GM18507 (cell line): ENCODE results near the gene ALPK3.

Experiments used
- DNase-seq: peaks from one replicate; pipeline ENCODE4 v3.0.0; 2011; ENCODE audit warnings: low read depth; ENCODE audit not compliant: insufficient read length; ENCODE audit errors: extremely low spot score
- FAIRE-seq: peaks from 2 replicates; lab custom pipeline; 2011; peaks lifted over from hg19 to GRCh38; lab: Jason Lieb, UNC

ALPK3 gene

DNA sequence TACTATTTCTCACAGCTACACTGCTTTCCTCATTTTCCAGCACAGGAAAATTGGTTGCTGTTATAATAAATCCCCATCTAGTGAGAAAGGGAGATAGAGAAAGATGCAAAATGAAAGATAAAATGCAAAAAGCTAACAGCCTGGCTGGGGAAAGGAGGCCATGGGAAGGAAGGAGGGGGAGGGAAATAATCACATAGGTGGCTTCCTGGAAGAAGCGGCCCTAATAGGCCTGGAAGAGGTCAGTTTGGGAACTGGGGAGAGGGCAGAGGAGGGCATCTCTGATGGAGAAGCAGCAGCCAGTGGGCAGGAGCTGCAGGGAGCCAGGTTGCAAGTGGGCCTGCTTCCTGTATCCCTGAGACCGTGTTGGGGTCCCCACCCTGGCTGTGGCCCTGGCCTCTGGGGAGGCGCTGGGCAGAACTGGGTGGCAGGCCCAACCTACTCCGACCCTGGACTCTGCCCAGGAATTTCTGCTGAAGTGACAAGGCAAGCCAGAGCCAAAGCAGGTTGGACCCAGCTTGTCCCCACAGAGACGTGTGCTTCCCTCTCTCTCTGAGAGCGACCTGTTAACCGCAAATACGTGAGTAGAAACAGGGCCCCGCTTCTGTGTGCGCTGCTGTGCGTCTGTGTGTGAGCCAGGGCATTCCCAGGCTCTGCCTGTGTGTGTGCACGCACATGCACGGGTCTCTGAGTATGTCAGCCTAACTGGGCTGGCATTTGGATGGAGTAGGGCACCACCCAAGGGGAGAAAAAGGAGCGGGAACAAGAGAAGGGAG is 69.2 kb downstream of the ALPK3 start:
- no peak for DNase-seq
- no peak for FAIRE-seq

GRCh38 chr15:84886984-84887299 is 69.8 kb downstream of the ALPK3 start:
- FAIRE-seq: no peak
- DNase-seq: no peak

DNA sequence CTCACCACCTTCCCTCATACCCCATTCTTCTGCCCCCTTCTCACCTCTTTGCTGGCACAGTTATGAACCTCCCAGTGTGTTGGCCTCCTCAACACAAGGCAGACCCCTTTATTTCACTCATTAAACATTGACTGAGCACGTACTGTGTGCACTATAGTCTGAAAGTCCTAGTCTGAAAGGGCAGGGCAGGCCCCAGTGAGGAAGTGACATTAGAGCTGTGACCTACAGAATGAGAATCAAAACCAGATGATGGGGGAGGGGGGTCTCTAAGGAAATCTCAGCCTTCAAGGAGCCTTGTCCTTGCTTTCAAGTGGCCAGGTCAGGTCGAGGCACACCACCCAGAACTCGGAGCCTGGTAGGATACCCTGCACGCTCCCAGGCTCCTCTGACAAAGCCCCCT is 70.8 kb downstream of the ALPK3 start:
- FAIRE-seq (no peak), DNase-seq (no peak)

DNA sequence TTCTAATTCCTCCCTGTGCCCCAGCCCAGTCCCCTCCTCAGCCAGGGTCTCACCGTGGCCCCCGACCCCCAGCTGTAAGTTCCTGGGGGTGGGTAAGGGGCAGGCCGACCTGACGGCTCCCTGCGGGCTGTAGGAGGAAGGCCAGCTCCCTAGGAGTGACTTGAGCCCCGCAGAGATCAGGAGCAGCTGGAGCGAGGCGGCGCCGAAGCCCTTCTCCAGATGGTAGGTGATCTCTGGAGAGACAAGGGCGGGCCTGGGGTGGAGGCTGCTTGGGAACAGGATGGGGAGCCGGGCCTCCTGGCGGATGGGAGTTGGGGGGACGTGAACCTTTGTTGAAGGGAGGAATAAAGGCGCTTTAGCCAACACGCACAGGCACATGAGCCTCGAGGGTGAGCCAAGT is 71.5 kb downstream of the ALPK3 start:
- FAIRE-seq: no peak
- DNase-seq: no peak

DNA sequence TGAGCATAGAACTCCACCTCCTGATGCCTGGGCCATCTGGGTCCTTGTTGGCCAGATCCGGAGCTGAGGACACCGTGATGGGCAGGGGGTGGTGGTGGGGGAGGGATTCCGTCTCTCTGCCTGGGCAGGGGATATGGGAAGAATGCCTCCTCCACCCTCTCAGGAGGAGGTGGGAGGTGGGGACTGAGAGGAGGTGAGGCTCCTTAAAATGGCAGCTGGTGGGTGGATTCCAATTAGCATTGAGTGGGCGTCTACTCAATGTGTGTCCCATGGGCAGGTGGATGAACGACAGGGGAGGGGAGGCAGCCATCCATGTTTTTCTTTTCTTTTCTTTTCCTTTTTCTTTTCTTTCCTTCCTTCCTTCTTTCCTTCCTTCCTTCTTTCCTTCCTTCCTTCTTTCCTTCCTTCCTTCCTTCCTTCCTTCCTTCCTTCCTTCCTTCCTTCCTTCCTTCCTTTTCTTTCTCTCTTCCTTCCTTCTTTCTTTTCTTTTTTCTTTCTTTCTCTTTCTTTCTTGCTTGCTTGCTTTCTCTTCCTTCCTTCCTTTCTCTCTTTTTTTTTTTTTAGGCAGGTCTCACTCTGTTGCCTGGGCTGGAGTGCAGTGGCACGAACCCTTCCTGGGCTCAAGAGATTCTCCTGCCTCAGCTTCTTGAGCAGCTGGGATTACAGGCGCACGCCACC is 72.3 kb downstream of the ALPK3 start:
- FAIRE-seq: no peak
- no peak for DNase-seq

GRCh38 chr15:84889991-84890669 is 73.0 kb downstream of the ALPK3 start:
- FAIRE-seq (no peak), DNase-seq (no peak)

GRCh38 chr15:84890670-84891162 is 73.6 kb downstream of the ALPK3 start:
- FAIRE-seq (no peak), DNase-seq (no peak)

DNA sequence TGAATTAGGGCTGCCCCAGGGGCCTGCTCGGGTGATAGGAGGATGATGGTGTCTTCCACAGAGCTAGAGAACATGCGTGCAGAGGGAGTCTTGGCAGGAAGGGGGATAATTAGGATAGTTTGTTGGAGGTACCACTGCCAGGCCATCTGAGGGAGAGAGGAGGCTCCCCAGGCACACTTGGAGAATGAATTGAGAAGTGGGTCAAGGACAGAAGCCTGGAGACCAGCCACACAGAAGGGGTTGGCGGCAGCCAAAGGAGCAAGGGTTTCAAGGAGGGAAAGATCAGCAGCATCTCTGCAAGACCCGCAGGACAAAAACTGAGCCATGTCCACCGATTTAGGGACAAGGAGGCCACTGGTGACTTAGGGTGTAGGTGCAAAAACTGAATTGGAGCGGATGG is 74.2 kb downstream of the ALPK3 start:
- no peak for DNase-seq
- FAIRE-seq: no peak

DNA sequence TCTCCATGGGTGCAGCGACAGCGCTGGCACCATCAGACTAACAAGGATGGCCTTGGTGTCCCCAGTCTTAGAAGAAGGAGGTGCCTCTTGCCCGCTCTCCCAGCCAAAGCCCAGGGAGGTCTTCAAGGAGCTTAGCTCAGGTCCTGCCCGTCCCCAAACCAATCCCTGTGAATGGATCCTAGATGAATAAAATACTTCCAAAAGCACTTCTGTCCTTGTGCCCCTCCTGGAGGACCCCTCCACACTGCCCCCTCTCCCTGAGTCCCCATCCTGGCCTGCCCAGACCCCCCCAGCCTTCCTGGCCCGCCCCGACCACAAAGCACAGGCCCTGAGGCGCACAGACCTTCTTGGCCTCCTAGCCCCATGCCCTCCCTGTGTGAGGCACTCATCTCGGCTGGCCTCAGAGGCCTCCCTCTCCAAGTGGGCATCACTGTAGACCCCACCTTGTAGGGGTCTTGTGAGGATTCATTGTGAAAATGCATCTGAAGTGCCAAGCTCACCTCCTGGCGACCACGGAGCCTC is 75.7 kb downstream of the ALPK3 start:
- no peak for FAIRE-seq

GRCh38 chr15:84893607-84894006 is 76.5 kb downstream of the ALPK3 start:
- DNase-seq (no peak), FAIRE-seq (no peak)

More for the DNA sequence above, 75.7 kb downstream of the ALPK3 start:
- no peak for DNase-seq

GRCh38 chr15:84894736-84895425 is 77.7 kb downstream of the ALPK3 start:
- FAIRE-seq: no peak

GRCh38 chr15:84898761-84899160 is 81.6 kb downstream of the ALPK3 start:
- no peak for DNase-seq
- FAIRE-seq: no peak

More at GRCh38 chr15:84894736-84895425, 77.7 kb downstream of the ALPK3 start:
- DNase-seq: no peak

DNA sequence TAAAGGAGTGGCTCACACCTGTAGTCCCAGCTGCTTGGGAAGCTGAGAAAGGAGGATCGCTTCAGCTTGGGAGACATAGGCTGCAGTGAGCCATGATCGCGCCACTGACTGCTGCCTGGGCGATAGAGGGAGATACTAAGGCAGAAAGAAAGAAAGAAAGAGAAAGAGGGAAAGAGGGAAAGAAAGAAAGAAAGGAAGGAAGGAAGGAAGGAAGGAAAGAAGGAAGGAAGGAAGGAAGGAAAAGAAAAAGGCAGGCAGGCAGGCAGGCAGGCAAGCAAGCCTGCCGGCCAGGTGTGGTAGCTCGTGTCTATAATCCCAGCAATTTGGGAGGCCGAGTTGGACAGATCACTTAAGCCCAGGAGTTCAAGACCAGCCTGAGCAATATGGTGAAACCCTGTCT is 82.6 kb downstream of the ALPK3 start:
- no peak for FAIRE-seq
- no peak for DNase-seq

GRCh38 chr15:84901540-84901939 is 84.4 kb downstream of the ALPK3 start:
- FAIRE-seq (no peak), DNase-seq (no peak)

GRCh38 chr15:84903751-84904150 is 86.6 kb downstream of the ALPK3 start:
- DNase-seq (no peak), FAIRE-seq (no peak)

GRCh38 chr15:84904419-84904818 is 87.3 kb downstream of the ALPK3 start:
- FAIRE-seq (no peak), DNase-seq (no peak)

- DNase-seq: no peak
- FAIRE-seq: no peak
Observed at GRCh38 chr15:84905016-84905916, 88.1 kb downstream of the ALPK3 start.

DNA sequence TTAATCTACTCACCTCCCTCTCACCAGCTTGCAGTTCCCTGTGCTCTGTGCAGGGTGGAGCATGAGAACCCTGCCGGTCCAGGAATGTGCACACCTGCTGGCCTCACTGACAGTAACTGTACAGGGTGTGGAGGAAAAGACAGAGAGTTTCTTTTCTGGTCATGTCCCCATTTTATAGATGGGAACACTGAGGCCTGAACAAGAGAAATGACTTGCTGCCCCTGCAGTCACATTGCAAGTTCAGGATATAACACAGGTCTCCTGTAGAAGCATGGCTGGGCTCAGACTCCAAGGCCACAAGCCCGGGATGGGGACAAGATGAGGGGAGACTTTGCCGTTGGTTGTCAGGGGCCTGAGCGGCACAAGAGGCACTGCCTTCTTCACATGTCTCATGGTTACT is 90.6 kb downstream of the ALPK3 start:
- FAIRE-seq: no peak
- DNase-seq: no peak

- FAIRE-seq: no peak
- DNase-seq: no peak
Observed at GRCh38 chr15:84908564-84908963, 91.4 kb downstream of the ALPK3 start.
